Measurements from ENCODE around the gene GFOD1. TPM values are rescaled to one million over a fixed set of nuclear protein-coding genes. Genes with fewer than 3 reads are reported as not detected.

Gene GFOD1
- total RNA-seq, 1 donor from 2014 or later, result 8.4 TPM

GRCh38 chr6:13404892-13405254, 82.5 kb downstream of the GFOD1 start:
- DNase-seq, result no peak
- Mint-ChIP-seq H3K4me3 (no peak overlapping the region), H3K27ac (no peak overlapping the region), H3K9me3 (no peaks in the 10 kb centered on the region), H3K4me1 (peaks cover 16% of the 10 kb centered on the region), H3K27me3 (no peaks in the 10 kb centered on the region), H3K36me3 (ENCODE audit: low read depth) (no peaks in the 10 kb centered on the region)
- intact Hi-C loops (cut with micrococcal nuclease), result no loop called here
- ChIA-PET CTCF (no interaction called here), POLR2A (no interaction called here)
- ATAC-seq (ENCODE audit: low read depth), result no peak
- TF ChIP-seq CTCF (IDR thresholded peaks at IDR 0.05), result no peak

GRCh38 chr6:13404228-13404891, 83.0 kb downstream of the GFOD1 start:
- intact Hi-C loops (cut with micrococcal nuclease), result no loop called here
- Mint-ChIP-seq H3K27ac (no peak overlapping the region), H3K4me1 (peaks cover 20% of the 10 kb centered on the region), H3K36me3 (ENCODE audit: low read depth) (no peaks in the 10 kb centered on the region), H3K9me3 (no peaks in the 10 kb centered on the region), H3K4me3 (no peak overlapping the region), H3K27me3 (no peaks in the 10 kb centered on the region)
- ChIA-PET POLR2A (no interaction called here), CTCF (no interaction called here)
- DNase-seq (no peak), ATAC-seq (ENCODE audit: low read depth) (no peak)
- no peak for TF ChIP-seq CTCF (IDR thresholded peaks at IDR 0.05)

- Mint-ChIP-seq H3K27me3 (no peaks in the 10 kb centered on the region), H3K4me1 (peaks cover 31% of the 10 kb centered on the region), H3K4me3 (no peak overlapping the region), H3K36me3 (ENCODE audit: low read depth) (no peaks in the 10 kb centered on the region), H3K27ac (no peak overlapping the region), H3K9me3 (no peaks in the 10 kb centered on the region)
- ATAC-seq (ENCODE audit: low read depth) (no peak), DNase-seq (no peak)
- TF ChIP-seq CTCF (IDR thresholded peaks at IDR 0.05), result no peak
- intact Hi-C loops (cut with micrococcal nuclease), result no loop called here
- POLR2A ChIA-PET, result interaction anchor here (0.6 kb wide), 1 partner anchor 129 kb away, joined by 5 read pairs; no protein-coding TSS in a partner anchor
- CTCF ChIA-PET, result no interaction called here
These were observed 84.7 kb downstream of the GFOD1 start for GRCh38 chr6:13402711-13403110.

GRCh38 chr6:13400772-13401171, 86.6 kb downstream of the GFOD1 start:
- no peak for DNase-seq
- intact Hi-C loops (cut with micrococcal nuclease), result no loop called here
- Mint-ChIP-seq H3K27me3 (no peaks in the 10 kb centered on the region), H3K4me3 (no peak overlapping the region), H3K36me3 (ENCODE audit: low read depth) (no peaks in the 10 kb centered on the region), H3K4me1 (peaks cover 48% of the 10 kb centered on the region), H3K27ac (peak overlapping the region; percentile 30), H3K9me3 (no peaks in the 10 kb centered on the region)
- CTCF ChIA-PET, result interaction anchor here (1.7 kb wide), 1 partner anchor 17 kb away, joined by 5 read pairs; no protein-coding TSS in a partner anchor
- POLR2A ChIA-PET, result no interaction called here
- peak; percentile 23 for ATAC-seq (ENCODE audit: low read depth)
- TF ChIP-seq CTCF (IDR thresholded peaks at IDR 0.05), result no peak

GRCh38 chr6:13398421-13398994, 88.9 kb downstream of the GFOD1 start:
- Mint-ChIP-seq H3K4me1 (peaks cover 56% of the 10 kb centered on the region), H3K27ac (peak overlapping the region; percentile 59), H3K4me3 (no peak overlapping the region), H3K36me3 (ENCODE audit: low read depth) (no peaks in the 10 kb centered on the region), H3K27me3 (no peaks in the 10 kb centered on the region), H3K9me3 (no peaks in the 10 kb centered on the region)
- ChIA-PET POLR2A (interaction anchor here (1.0 kb wide), 1 partner anchor 177 kb away, joined by 3 read pairs; no protein-coding TSS in a partner anchor), CTCF (interaction anchor here (1.2 to 1.5 kb wide), 2 partner anchors 27 to 44 kb away, joined by 3 to 4 read pairs; no protein-coding TSS in a partner anchor)
- no peak for DNase-seq
- no peak for ATAC-seq (ENCODE audit: low read depth)
- TF ChIP-seq CTCF (IDR thresholded peaks at IDR 0.05), result no peak
- intact Hi-C loops (cut with micrococcal nuclease), result loop anchor here (5.0 kb wide), 1 partner anchor 129 kb away; no protein-coding TSS in a partner anchor
